Upper lobe of right lung (tissue), 1 donor: Measurements from ENCODE around the gene CHIC2. TPM values are rescaled to one million over a fixed set of nuclear protein-coding genes. Genes with fewer than 3 reads are reported as not detected.

Source experiments
- ATAC-seq: fragments of 200-7000 bp; cut with Tn5 transposase; one replicate; pipeline ENCODE4 v1.9.1; 2020; ENCODE audit warnings: mild to moderate bottlenecking, moderate library complexity
- DNase-seq: peaks from one replicate; pipeline ENCODE4 v3.0.0-alpha.2; 2020
- H3K27ac ChIP-seq: fragments of 200-600 bp; one replicate; pipeline ENCODE4 v1.8.0; 2022
- H3K27me3 ChIP-seq: fragments of 200-600 bp; one replicate; pipeline ENCODE4 v1.8.0; 2022; ENCODE audit warnings: mild to moderate bottlenecking
- H3K36me3 ChIP-seq: fragments of 200-600 bp; one replicate; pipeline ENCODE4 v1.8.0; 2022
- H3K4me1 ChIP-seq: fragments of 200-600 bp; one replicate; pipeline ENCODE4 v1.8.0; 2022
- H3K4me3 ChIP-seq: fragments of 200-600 bp; one replicate; pipeline ENCODE4 v1.8.0; 2022; ENCODE audit warnings: mild to moderate bottlenecking
- H3K9me3 ChIP-seq: fragments of 200-600 bp; one replicate; pipeline ENCODE4 v1.8.0; 2022
- CTCF ChIP-seq: fragments of 200-600 bp; IDR thresholded peaks from one replicate; pipeline ENCODE4 v1.8.0; 2022; ENCODE audit warnings: antibody characterized with exemption
- intact Hi-C: fragments of 100-400 bp; cut with DNase I; formaldehyde crosslinking; loops from one replicate; pipeline ENCODE4 v1.11.0; 2022
- total RNA-seq: library from RNA; stranded (reverse); fragmentation: NEBNext Ultra II Directional; extraction: Animal tissue kit (Norgen Biotek cat#: 25700); gene quantifications from one replicate; pipeline ENCODE4 v1.2.1, GENCODE V29; 2021
- donor health status: DM: no; HTN: yes; CAD: no; lungs with severe emphysema.

Gene CHIC2
- total RNA-seq, 1 donor from 2014 or later = 28.7 TPM

GRCh38 chr4:54017308-54017707, 47.1 kb downstream of the CHIC2 start:
- DNase-seq (no peak), ATAC-seq (no peak)
- Histone ChIP-seq H3K4me3 (no peak overlapping the region), H3K36me3 (peaks cover 18% of the 10 kb centered on the region), H3K9me3 (no peaks in the 10 kb centered on the region), H3K27ac (no peak overlapping the region), H3K27me3 (no peaks in the 10 kb centered on the region), H3K4me1 (peaks cover 5% of the 10 kb centered on the region)
- intact Hi-C loops = no loop called here
- no peak for TF ChIP-seq CTCF

GRCh38 chr4:54016504-54016903, 47.9 kb downstream of the CHIC2 start:
- peaks cover 18% of the 10 kb centered on the region for H3K36me3 ChIP-seq
- no peaks in the 10 kb centered on the region for H3K9me3 ChIP-seq
- H3K27ac ChIP-seq = no peak overlapping the region
- no peak overlapping the region for H3K4me3 ChIP-seq
- H3K4me1 ChIP-seq = peaks cover 5% of the 10 kb centered on the region
- no peak for TF ChIP-seq CTCF
- intact Hi-C loops = no loop called here
- ATAC-seq (no peak), DNase-seq (no peak)
- H3K27me3 ChIP-seq = no peaks in the 10 kb centered on the region

GRCh38 chr4:54015423-54016030, 48.9 kb downstream of the CHIC2 start:
- no peak for TF ChIP-seq CTCF
- no peak overlapping the region for H3K27ac ChIP-seq
- ATAC-seq (no peak), DNase-seq (no peak)
- peaks cover 5% of the 10 kb centered on the region for H3K4me1 ChIP-seq
- H3K4me3 ChIP-seq = no peak overlapping the region
- no peaks in the 10 kb centered on the region for H3K9me3 ChIP-seq
- H3K27me3 ChIP-seq = no peaks in the 10 kb centered on the region
- H3K36me3 ChIP-seq = peaks cover 18% of the 10 kb centered on the region
- intact Hi-C loops = no loop called here

- Histone ChIP-seq H3K27me3 (no peaks in the 10 kb centered on the region), H3K36me3 (peaks cover 25% of the 10 kb centered on the region), H3K9me3 (no peaks in the 10 kb centered on the region), H3K4me3 (no peak overlapping the region), H3K4me1 (peaks cover 5% of the 10 kb centered on the region), H3K27ac (no peak overlapping the region)
- no peak for TF ChIP-seq CTCF
- no peak for ATAC-seq
- DNase-seq = no peak
- intact Hi-C loops = no loop called here
These were observed 49.7 kb downstream of the CHIC2 start for GRCh38 chr4:54014666-54015160.

GRCh38 chr4:54011201-54011600, 53.2 kb downstream of the CHIC2 start:
- Histone ChIP-seq H3K4me1 (no peaks in the 10 kb centered on the region), H3K27ac (no peak overlapping the region), H3K36me3 (peaks cover 26% of the 10 kb centered on the region), H3K4me3 (no peak overlapping the region), H3K27me3 (no peaks in the 10 kb centered on the region), H3K9me3 (no peaks in the 10 kb centered on the region)
- intact Hi-C loops = no loop called here
- no peak for DNase-seq
- no peak for TF ChIP-seq CTCF
- no peak for ATAC-seq

GRCh38 chr4:54006755-54007154, 57.6 kb downstream of the CHIC2 start:
- H3K4me1 ChIP-seq = peaks cover 10% of the 10 kb centered on the region
- DNase-seq = no peak
- H3K27ac ChIP-seq = no peak overlapping the region
- ATAC-seq = no peak
- no peaks in the 10 kb centered on the region for H3K9me3 ChIP-seq
- no peak overlapping the region for H3K4me3 ChIP-seq
- H3K36me3 ChIP-seq = peaks cover 8% of the 10 kb centered on the region
- no peaks in the 10 kb centered on the region for H3K27me3 ChIP-seq
- intact Hi-C loops = no loop called here
- TF ChIP-seq CTCF = no peak
